NCI-H774 (cell line): ENCODE data around the gene TCERG1L.
"Not testable (repeated sequence)": the region's sequence is repeated elsewhere in the genome, so short reads cannot be mapped to it uniquely, and the experiment has no call there.

Source experiments
- DNase-seq: peaks from one replicate; lab custom pipeline; 2025; lab: John Stamatoyannopoulos, UW

TCERG1L gene, protein sequence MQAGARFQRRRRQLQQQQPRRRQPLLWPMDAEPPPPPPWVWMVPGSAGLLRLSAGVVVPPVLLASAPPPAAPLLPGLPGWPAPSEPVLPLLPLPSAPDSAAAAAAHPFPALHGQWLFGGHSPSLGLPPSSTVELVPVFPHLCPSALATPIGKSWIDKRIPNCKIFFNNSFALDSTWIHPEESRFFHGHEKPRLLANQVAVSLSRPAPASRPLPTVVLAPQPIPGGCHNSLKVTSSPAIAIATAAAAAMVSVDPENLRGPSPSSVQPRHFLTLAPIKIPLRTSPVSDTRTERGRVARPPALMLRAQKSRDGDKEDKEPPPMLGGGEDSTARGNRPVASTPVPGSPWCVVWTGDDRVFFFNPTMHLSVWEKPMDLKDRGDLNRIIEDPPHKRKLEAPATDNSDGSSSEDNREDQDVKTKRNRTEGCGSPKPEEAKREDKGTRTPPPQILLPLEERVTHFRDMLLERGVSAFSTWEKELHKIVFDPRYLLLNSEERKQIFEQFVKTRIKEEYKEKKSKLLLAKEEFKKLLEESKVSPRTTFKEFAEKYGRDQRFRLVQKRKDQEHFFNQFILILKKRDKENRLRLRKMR

GRCh38 chr10:131311661-131312477, at the start of gene TCERG1L:
TSS of gene TCERG1L (minus strand) at chr10:131311721. CDS start at chr10:131311635, 86 bp downstream.
- DNase-seq, result peak; percentile 31

GRCh38 chr10:131358741-131359442, 47.4 kb upstream of the TCERG1L start:
- no peak for DNase-seq

- DNase-seq, result no peak
These were observed 44.9 kb upstream of the TCERG1L start for GRCh38 chr10:131356442-131356841.

DNA sequence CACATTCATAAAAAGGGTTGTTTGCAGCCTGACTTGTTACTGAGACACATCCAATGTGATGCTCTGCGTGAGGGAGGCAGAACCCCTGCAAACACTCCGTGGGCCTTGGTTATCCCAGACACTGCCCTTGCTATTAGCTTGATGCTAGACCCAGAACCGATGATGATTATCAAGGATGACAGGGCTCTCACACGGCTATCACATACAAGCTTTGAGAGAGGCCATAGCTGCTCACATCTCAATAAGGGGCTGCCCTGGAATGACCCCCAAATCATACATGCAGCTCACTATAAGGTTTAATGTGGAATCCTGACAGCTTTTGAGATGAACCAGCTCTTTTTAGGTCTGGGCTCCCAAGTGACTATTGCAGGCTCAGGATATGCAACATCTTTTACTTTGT, 44.4 kb upstream of the TCERG1L start:
- DNase-seq, result no peak

GRCh38 chr10:131355056-131355455, 43.5 kb upstream of the TCERG1L start:
- no peak for DNase-seq

GRCh38 chr10:131354380-131354779, 42.9 kb upstream of the TCERG1L start:
- DNase-seq, result no peak

- no peak for DNase-seq
These were observed 41.3 kb upstream of the TCERG1L start for GRCh38 chr10:131352765-131353290.

GRCh38 chr10:131350660-131351059, 39.1 kb upstream of the TCERG1L start:
- DNase-seq, result no peak

DNA sequence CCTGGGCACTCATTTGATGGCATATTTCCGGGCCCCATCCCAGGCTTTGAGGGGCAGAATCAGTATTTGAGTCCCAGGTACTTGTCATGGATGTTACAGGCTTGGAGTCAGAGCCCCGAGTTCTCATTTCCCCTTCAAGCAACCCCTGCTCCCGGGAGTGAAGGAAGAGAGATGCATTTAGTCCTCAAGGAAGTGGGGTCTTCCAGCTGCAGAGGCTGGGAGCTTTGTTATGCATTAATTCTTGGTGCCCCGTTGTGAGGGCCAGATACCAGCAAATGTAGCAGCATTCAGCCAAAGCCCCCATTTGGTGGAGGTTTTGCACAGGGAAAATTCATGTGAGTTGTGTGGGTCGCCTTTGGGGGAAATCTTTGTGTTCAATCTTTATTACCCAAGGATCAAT, 38.7 kb upstream of the TCERG1L start:
- DNase-seq, result no peak

GRCh38 chr10:131346456-131346855, 34.9 kb upstream of the TCERG1L start:
- no peak for DNase-seq

DNA sequence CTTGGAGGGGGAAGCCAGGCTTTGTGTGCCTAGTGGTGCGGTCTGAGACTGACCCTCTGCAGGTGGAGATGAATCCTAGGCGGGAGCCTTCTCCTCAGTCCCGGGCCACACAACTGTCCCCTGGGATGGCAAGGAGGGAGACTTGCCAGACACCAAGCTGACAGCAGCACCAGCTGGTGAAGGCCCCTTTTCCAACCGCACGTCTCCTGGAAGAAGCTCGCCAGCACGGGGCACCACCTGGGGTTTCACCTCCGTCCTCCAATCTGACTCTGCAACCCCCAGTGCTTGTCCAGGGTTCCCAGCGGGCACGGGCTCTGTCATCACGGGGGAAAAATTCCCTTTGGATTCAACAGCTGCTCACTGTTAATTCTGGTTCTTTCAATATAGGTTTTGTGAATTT, 34.2 kb upstream of the TCERG1L start:
- DNase-seq, result no peak

DNA sequence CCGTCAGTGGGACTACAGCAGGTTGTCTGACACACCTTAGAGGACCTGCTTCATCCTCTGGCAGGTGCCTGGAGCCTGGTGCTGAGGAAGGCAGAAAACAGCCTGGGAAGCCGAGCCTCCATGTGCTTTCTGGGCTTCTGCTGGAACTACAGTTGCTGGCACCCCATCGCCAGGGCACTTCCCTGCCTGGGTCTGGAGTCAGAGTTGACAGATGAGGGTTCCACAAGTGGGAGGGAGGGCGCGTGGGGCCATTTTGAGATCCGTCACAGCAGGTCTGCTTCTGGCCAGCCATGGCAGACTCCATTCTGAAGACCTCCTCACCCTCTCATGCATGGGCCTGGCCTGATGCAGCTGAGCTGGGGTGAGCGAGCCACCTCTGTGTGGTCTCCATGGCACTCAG, 33.2 kb upstream of the TCERG1L start:
- no peak for DNase-seq

GRCh38 chr10:131337741-131338140, 26.2 kb upstream of the TCERG1L start:
- DNase-seq, result no peak

GRCh38 chr10:131332821-131333220, 21.3 kb upstream of the TCERG1L start:
- DNase-seq, result no peak

- DNase-seq, result no peak
These were observed 12.4 kb upstream of the TCERG1L start for GRCh38 chr10:131323880-131324279.

- DNase-seq, result no peak
These were observed 11.5 kb upstream of the TCERG1L start for GRCh38 chr10:131323025-131323424.

GRCh38 chr10:131322575-131322974, 11.1 kb upstream of the TCERG1L start:
- DNase-seq, result not testable (repeated sequence)

DNA sequence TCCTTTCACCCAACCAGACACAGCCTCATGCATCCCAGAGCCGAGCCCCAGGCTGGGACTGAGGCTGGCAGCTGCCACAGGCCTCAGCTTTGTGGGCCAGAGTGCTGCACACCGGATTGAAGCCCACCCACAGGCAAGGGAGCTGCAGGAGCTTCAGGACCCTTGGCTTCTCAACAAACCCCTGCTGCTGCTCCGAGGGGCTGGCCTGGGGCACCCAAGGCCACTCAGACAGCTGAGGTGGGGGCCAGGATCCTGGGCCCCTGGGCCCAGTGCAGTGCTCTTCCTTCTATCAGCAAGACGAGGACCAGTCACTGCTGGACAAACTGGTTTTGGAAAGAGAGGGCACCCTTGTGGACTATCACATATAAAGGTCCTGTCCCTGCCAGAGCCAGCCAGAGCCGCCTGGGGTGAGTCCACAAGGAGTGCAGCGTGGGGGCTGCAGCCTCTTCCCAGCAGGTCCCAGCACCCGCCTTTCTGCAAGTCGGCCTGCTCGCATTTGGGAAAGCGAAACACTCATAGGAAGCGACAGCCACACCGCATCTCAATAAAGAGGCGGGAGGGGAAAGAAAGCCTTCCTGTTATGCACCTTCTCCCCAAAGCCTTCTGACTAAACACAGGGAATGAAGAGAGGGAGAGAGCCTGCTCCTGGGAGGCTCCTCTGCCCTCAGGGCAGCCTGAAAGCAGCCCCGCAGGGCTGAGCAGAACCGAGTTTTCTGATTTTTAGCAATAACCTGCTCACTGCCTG, 9.5 kb upstream of the TCERG1L start:
- DNase-seq, result no peak

DNA sequence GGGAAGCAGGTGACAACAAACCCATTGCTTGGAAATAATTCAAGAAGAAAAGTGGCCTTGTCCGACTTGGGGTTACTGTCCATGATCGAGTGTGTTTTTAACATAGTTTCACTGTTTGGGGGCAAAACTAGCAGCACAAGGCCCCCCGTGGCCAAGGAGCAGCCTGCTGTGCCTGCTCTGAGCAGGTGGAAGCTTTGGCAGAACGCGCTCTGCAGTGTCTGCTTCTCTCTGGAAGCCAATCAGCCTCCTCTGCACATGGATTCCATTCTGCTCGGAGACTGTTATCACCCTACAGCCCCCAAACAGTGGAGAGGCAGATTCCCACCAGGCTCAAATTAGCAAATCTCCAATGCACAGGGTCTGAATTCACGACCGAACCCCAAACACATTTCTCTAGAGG, 7.3 kb upstream of the TCERG1L start:
- DNase-seq, result no peak

- DNase-seq, result no peak
These were observed 6.8 kb upstream of the TCERG1L start for GRCh38 chr10:131318291-131318690.
